HG02840 (cell line): ENCODE results near the gene LMX1B.
"Not testable (repeated sequence)": the region's sequence is repeated elsewhere in the genome, so short reads cannot be mapped to it uniquely, and the experiment has no call there.

Source experiments
- ATAC-seq: cut with Tn5 transposase; IDR thresholded peaks from one replicate; pipeline ENCODE4 v1.9.1; 2021; ENCODE audit warnings: mild to moderate bottlenecking, moderate library complexity, moderate number of reproducible peaks; ENCODE audit not compliant: unreplicated experiment, low FRiP score

LMX1B gene

DNA sequence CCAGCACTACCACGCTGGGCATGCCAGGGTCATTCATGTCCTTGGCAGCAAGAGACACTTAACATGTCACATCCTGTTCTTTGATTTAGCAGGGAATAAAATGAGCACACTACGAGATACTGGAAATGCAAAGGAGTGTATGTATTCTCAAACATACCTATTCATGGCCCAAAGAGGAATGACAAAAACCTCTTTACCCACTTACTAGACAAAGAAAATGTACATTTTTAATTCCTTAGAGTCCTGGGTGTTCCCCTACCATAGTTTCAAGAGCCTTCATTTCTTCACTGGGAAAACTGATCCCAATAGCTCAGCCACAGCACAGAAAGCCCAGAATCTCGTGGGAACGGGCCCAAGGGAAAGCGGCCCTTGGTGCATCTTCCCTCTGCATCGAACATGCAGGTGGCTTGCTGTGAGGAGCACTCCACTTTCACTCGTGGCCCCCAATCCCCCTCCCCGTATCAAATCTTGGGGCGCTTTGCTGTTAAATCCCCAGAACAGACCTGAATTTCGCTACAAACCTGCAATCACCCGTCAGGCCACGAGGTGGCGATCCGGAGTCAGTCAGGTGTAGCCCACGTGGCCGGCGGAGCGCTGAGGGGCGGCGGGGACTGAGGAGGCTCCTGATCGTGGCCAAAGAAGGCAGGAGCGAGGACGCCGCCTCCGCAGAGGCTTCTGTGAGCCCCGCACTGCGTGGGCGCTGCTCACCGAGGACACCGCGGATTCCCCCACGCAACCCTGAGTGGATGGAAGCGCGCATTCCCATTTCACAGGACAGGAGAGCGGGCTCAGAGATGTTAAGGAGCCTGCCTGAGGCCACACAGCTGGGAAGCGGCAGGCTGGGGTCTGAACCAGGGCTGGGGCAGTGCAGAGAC is 91.4 kb downstream of the LMX1B start:
- no peak for ATAC-seq

DNA sequence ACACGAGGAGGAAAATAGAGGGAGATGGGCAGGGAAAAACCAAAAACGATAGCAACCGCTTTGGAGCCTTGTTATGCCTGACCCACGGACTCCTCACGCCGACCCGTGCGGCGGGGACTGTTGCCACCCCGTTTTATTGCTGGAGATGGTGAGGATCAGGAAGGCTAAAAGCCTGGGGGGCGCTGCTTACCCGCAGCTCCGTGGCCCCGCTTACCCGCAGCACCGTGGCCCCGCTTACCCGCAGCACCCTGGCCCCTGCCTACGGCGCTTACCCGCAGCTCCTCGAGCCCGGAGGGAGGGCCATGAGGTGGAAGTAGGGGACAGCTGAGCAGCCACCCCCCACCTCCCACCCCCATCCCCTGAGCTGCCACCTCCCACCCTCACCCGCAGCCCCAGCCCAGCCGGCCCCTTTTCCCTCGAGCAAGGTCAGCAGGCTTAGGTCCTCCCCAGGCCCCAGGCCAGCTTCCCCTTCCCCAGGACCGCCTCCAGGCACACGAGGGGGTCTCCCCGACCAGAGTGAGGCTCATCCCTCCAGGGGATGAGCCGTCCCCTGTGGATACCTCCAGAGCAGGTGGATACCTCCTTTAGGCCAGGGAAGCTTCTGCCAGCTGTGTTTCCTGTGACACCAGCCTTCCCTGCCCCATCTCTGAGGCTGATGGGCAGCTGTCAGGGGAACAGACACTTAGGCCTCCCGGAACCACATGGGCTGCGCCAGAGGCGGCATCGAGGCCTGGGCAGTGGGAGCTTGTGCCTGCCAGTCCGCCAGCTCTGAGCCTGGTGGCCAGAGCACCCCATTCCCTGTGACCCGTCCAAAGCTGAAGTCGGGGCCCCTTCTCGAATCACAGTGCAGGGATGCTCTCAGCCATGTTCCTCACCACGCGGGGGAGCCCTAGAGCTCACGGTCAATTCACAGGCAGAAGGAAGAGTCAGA is 92.3 kb downstream of the LMX1B start:
- no peak for ATAC-seq

DNA sequence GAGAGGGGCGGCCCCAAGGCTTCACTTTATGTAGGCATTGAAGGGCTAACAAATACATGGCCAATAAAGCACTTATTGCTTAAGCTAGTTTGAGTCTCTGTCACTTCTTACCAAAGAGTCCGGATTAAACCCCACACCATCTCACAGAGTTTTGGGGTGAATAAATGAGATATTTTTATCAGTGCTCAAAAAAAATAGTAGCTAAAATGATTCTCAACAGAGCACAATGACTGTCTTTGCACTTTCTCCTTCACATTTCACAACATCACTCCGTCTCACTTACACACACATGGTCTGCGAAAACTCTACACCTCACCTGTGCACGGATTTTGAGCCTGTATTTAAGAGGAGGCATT is 92.9 kb downstream of the LMX1B start:
- ATAC-seq, result no peak

DNA sequence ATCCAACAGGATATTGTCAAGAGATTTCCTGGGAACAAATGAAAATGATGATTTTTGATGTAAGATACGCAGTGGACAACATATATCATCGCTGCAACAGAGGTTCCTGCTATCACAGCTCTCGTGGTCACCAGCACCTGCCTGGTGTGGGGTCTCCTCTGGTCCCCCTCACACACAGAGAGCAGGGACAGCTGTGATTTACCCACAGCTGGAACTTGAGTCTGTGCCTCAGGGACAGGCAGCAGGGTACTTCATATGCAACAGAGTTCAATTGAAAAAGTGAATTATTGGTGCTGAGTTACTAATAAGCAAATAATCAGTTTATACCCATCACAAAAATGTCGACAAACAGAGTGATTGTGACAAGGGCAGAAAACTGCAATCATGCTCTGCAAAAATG is 93.4 kb downstream of the LMX1B start:
- ATAC-seq, result no peak

DNA sequence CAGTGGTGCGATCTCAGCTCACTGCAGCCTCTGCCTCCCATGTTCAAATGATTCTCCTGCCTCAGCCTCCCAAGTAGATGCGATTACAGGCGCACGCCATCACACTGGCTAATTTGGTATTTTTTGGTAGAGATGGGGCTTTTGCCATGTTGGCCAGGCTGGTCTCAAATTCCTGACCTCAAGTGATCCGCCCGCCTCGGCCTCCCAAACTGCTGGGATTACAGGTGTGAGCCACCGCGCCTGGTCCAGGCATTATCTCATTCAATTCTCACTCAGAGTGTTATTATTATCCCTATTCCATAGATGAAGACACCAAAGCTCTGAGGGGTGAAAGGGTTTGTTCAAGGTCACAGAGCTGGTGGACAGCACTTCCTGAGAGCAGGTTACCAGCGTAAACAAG is 94.0 kb downstream of the LMX1B start:
- ATAC-seq, result not testable (repeated sequence)

DNA sequence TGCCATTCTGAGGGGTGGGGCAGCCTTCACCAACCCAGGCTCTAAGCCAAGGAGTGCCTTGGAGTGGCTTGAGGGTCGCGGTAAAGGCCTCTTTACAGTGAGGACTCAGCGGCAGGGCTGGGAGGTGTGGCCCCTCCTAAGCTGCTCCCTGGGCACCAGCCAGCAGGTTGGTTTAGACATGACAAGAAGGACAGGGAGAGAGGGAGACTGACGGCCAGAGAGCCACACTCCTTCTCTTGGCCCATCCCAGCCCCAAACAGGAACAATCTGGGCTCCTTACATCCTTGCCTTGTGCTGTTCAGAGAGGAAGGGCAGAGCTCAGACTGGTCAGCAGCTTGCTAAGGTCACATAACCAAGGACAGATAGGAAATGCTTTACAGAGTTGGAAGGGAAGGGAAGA is 94.5 kb downstream of the LMX1B start:
- no peak for ATAC-seq

DNA sequence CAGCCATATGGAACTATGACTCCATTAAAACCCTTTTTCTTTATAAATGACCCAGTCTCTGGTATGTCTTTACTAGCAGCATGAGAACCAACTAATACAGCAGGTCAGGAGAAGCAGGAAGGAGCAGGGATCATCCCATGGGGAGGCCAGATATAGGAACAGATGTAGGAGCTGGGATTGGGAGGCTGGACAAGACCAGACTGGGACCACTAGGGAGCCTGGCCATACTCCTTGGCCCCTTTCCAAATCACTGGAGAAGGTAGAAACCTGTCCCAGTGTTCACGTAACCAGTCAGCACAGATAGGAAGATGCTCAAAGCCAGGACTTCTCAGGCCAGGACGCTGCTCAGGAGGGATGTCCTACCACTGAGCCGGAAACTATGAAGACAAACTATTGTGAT is 95.5 kb downstream of the LMX1B start:
- no peak for ATAC-seq

DNA sequence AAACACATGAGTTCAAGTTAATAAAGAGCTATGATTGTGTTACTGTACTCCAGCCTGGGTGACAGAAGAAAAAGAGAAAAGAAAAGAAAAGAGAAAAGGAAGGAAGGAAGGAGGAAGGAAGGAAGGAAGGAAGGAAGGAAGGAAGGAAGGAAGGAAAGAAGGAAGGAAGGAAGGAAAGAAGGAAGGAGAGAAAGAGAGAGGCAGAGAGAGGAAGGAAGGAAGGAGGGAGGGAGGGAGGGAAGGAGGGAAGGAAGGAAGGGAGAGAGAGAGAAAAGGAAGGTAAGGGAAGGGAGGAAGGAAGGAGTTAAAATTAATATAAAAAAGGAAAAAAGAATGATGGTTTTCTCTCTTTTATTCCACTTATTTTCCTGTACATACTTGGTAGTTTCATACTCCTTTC is 101.7 kb downstream of the LMX1B start:
- no peak for ATAC-seq

DNA sequence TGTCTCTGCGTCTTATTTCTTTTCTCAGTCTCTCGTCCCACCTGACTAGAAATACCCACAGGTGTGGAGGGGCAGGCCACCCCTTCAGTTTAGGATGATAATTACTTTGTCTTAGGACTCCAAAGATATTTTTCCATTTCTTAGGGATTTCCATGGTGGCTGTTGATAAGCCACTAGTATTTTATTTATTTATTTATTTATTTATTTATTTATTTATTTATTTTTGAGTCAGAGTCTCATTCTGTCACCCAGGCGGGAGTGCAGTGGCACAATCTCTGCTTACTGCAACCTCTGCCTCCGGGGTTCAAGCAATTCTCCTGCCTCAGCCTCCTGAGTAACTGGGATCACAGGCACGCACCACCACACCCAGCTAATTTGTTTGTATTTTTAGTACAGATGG is 103.7 kb downstream of the LMX1B start:
- ATAC-seq, result not testable (repeated sequence)

DNA sequence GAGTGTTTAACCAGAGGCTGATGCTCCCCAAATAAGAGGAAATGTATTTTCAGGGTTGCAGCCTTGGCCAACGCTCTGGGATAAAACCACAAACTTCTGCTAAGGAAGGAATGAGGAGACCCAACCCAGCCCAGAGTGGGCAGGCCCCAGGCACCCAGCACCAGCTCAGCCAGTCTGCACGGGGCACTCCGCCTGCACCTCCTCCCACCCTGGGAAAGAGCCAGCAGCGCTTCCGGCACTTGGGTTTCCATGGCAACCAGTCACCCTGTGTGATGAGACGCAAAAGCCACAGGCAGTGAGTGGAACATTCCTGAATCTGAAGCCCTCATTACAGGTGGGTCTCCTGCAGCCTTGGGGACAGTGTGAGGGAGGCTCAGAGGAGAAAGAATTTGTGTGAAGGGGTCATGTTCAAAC is 105.9 kb downstream of the LMX1B start:
- no peak for ATAC-seq

DNA sequence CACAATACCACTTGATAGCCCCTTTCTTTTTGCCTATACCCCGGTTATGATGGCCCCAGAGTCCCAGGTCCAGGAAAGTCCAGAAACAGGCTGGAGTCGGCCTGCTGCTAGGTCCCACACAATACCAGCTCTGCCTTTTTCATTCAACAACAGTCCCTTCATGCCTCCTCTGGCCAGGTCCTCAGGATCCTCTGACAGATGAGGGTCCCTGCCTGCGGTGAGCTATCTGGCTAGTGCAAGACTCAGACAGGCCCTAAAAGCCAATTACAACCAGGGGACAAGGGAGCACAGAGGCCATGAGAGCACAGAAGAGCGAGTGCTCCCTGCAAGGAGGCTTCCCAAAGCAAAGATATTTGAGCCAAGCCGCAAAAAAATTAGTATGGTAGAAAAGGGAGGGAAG is 106.3 kb downstream of the LMX1B start:
- no peak for ATAC-seq

DNA sequence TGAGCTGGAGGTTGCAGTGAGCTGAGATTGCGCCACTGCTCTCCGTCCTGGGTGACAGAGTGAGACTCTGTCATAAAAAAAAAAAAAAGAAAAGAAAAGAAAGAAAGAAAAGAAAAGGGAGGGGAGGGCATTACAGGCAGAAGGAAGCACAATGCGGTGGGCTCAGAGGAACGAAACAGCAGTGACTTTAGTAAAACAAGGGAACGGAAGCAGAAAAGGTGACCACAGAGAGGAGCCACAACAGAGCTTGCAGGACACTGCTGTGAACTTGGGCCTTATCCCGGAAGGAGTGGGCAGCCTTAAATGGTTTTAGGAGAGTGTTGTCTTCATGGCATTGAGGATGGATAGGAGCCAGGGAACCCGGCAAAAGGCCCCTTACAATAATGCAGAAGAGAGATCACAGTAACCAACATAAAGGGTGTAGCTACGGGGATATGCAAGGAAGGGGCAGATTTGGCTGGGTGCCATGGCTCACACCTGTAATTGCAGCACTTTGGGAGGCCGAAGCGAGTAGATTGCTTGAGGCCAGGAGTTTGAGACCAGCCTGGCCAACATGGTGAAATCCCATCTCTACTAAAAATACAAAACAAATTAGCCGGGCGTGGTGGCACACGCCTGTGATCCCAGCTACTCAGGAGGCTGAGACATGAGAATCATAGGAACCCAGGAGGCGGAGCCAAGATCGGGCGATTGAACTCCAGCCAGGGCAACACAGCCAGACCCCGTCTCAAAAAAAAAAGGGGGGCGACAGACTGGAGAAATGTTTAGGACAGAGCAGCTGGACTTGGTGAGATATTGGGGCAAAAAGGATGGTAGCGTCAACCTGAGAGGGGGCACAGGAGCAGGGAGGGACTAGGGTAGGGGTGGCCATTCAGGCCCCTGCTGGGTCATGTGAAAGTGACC is 107.2 kb downstream of the LMX1B start:
- ATAC-seq, result no peak

DNA sequence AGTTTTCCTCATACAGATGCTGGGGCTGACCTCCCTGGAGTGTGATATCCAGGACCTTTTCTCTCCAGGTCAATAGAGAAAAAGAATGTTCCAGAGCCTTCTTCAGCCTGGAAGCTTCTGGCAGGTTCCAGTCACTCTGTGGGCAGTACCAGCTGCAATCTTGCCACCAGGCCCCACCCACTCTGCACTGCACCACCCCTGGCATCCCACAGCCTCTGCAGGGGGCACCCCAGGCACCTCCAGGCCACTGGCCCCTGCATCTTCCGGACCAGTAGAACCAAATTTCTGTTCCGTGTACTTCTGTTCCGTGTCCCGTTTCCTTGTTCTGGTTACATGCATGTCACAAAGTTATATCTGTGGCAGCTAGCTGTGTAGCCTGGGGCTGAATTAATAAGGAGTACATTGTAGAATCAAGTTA is 107.8 kb downstream of the LMX1B start:
- ATAC-seq, result no peak

DNA sequence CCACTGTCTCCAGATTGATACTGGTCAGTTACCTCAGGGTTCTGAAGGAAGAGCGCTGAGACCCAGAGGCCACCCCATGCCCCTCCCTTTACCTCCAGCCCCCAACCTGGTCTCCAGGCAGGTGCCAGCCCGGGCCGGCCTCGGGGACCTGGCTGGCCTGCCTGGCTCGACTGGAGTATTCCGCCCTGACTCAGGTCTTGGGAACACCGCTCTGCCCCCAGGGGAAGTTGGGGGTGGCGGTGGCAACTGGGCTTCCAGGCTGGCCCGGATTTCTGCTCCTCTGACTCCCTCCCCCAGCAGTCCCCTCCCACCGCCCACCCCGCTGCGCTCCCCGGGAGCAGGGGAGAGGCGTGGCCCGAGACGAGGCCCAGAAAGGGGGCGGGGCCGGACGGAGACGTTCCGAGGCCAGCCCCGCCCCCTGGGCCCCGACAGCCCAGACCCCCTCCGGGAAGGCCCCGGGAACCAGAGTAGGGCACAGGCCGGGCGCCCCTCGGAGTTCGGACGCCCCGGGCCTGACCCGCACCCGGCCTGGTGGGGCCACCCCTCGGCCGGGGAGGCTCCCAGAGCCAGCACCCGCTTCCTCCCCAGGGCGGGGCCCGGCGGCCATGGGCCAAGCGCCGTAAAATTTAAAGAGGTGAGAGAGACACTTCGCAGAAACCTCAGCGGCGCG is 108.7 kb downstream of the LMX1B start:
- ATAC-seq, result peak; percentile 75

DNA sequence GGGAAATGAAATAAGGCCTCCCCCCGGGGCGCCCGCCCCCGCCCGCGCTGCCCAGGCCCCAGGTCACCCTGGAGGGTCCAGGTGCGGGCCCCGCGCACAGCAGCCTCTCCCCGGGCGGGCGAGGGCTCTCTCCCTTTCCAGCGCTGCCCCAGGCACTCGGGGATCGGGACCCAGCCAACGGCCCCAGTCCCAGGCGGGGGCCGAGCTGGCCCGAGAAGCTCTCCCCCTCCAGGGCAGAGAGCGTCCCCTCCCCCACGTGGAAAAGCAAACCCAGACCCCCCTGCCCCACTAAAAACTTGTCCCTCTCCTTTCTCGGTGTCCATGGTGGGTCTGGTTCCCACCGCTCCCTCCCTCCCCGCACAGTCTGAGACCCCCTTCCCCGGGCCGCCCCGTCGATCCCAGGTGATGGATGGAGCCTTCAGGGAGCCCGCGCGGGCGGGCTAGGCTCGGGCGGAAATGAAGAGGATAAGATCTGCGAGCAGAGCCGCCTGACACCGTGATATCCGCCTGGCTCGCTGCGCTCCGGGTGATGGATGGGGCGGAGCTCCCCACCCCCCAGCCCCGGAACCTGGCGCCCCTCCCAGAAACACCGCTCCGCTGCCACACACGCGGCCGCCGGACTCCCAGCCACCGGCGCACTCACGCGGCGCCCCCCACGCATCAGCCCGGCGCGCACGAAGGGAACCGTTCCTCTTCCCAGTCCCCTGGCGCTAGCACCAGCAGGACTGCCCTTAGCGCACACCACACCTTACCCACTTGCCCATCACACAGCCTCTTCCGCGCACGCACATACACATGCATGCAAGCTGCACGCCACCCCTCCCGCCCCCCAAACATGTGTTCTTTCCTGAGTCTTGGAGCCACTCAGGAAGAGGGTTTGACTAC is 109.4 kb downstream of the LMX1B start:
- ATAC-seq, result peak; percentile 15

DNA sequence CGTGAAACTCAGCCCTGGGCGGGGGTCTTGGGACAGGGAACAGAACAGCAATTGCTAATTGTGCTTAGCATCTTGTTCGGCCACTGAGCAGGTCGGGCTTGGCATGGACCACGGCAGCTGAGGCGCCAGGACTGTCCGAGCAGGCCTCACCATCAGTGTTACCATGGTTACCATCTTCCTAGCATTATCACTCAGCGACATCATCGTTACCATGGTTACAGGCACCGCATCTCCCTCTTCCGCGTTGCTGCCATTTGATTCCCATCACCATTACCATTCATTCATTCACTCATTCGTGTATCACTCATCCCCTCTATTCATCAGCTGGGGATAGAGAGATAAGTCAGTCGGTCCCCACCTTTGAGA is 110.1 kb downstream of the LMX1B start:
- ATAC-seq, result no peak

DNA sequence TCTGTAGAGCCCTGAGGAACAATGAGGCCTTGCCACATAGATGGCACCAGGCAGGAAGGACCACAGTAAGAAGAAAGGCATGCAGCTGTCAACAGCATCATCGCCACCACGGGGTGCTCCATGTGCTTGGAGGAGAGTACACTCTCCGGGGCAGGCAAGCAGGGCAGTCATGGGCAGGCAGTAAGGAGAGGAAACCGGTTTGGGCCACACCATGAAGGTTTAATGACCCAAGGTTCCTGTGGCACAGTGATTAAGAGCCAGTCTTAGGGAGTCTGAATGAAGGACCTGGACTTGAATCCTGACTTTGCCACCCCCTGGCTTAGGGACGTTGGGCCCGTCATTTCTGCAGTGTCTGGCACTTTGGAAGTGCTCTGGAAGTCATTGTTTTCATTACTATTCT is 110.5 kb downstream of the LMX1B start:
- no peak for ATAC-seq

DNA sequence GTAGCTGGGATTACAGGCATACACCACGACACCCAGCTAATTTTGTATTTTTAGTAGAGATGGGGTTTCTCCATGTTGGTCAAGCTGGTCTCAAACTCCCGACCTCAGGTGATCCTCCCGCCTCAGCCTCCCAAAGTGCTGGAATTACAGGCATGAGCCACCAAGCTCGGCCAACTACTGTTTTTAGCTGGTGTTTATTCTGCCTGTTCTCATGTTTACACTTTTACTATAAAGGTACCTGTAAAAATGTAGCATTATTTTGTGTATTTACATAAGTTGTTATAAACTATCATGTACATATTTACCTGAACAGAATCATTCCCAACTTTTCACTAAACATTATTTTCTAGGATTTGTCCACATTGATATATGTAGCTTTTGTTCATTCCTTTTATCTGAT is 111.8 kb downstream of the LMX1B start:
- not testable (repeated sequence) for ATAC-seq

DNA sequence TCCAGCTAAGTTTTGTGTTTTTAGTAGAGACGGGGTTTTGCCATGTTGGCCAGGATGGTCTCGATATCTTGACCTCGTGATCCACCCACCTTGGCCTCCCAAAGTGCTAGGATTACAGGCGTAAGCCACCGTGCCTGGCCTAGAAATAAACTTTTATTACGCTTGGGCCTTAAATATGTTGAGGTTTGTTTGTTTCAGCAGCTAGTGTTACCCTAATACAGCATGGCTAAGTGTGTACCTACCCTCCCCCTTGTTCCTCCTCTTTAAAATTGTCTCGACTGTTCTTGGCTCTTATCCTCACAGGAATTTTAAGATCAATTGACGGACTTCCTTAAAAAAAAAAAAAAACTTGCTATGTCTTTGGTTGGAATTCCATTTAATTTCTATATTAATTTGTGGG is 114.5 kb downstream of the LMX1B start:
- not testable (repeated sequence) for ATAC-seq
